Caco-2 (cell line): Measurements from ENCODE around the gene SRGAP3. TPM values are rescaled to one million over a fixed set of nuclear protein-coding genes. Genes with fewer than 3 reads are reported as not detected.

Experiments
- BruUV-seq: library from RNA; stranded (reverse); fragments of 400-500 nt; replicated peaks from 2 replicates; lab custom pipeline; 2021; lab: Mats Ljungman, UMichigan
- CTCF ChIA-PET: fragments of 300-600 bp; sonication (Branson Sonifier 250); formaldehyde crosslinking; loops from one replicate; lab custom pipeline; 2022; ENCODE audit warnings: antibody characterized with exemption; lab: Charles Lee
- POLR2A ChIA-PET: fragments of 300-600 bp; sonication (Branson Sonifier 250); formaldehyde crosslinking; loops from one replicate; lab custom pipeline; 2022; ENCODE audit warnings: antibody characterized with exemption; lab: Charles Lee
- DNase-seq, 2 experiments: peaks; one replicate each; pipeline versions ENCODE4 v3.0.0 to v3.0.0-alpha.2; 2020 to 2022
- H3K27me3 ChIP-seq: replicated peaks from 2 replicates; pipeline ENCODE4 v1.6.0; 2011; ENCODE audit warnings: low read length; ENCODE audit not compliant: control insufficient read depth, insufficient read depth
- H3K36me3 ChIP-seq: 2 replicates; pipeline ENCODE4 v1.5.1; 2011; ENCODE audit warnings: low read length; ENCODE audit not compliant: control insufficient read depth, insufficient read depth
- H3K4me1 ChIP-seq: fragments of 250-450 bp; sonication (Bioruptor Pico); 2 replicates; pipeline ENCODE4 v1.5.1; 2020; ENCODE audit warnings: mild to moderate bottlenecking
- H3K4me3 ChIP-seq: 2 replicates; pipeline ENCODE4 v1.5.1; 2011; ENCODE audit warnings: low read depth, mild to moderate bottlenecking, control low read depth, low read length
- H3K9me3 ChIP-seq: fragments of 250-450 bp; sonication (Bioruptor Pico); 2 replicates; pipeline ENCODE4 v1.5.1; 2020; ENCODE audit warnings: mild to moderate bottlenecking, moderate library complexity
- H3K27ac Mint-ChIP-seq: one replicate; pipeline ENCODE4 v1.8.0; 2022; ENCODE audit warnings: mixed read lengths; ENCODE audit not compliant: unreplicated experiment
- H3K27me3 Mint-ChIP-seq: one replicate; pipeline ENCODE4 v1.8.0; 2022; ENCODE audit warnings: mixed read lengths; ENCODE audit not compliant: insufficient read depth, unreplicated experiment
- H3K36me3 Mint-ChIP-seq: one replicate; pipeline ENCODE4 v1.8.0; 2022; ENCODE audit warnings: mild to moderate bottlenecking, mixed read lengths; ENCODE audit not compliant: insufficient read depth, unreplicated experiment
- H3K4me1 Mint-ChIP-seq: one replicate; pipeline ENCODE4 v1.8.0; 2022; ENCODE audit warnings: low read depth, mixed read lengths; ENCODE audit not compliant: unreplicated experiment
- H3K4me3 Mint-ChIP-seq: one replicate; pipeline ENCODE4 v1.8.0; 2022; ENCODE audit warnings: mild to moderate bottlenecking, moderate library complexity, mixed read lengths; ENCODE audit not compliant: unreplicated experiment
- H3K9me3 Mint-ChIP-seq: one replicate; pipeline ENCODE4 v1.8.0; 2022; ENCODE audit warnings: mixed read lengths; ENCODE audit not compliant: unreplicated experiment
- CTCF ChIP-seq, 2 experiments: fragments of 200-600 bp in 1 of 2; IDR thresholded peaks; 1 replicate in 1 of 2; 2 replicates in 1 of 2; pipeline versions ENCODE4 v1.5.1 to v1.8.0; 2011 to 2022; ENCODE audit warnings: antibody characterized with exemption in 1 of 2, control low read depth in 1 of 2, inconsistent platforms in 1 of 2, low read depth in 1 of 2, low read length in 1 of 2, mild to moderate bottlenecking in 1 of 2, moderate library complexity in 1 of 2; ENCODE audit not compliant: insufficient read depth in 1 of 2, severe bottlenecking in 1 of 2, unreplicated experiment in 1 of 2
- intact Hi-C: fragments of 100-400 bp; cut with micrococcal nuclease; formaldehyde crosslinking; loops from one replicate; pipeline ENCODE4 v1.10.0; 2022; ENCODE audit not compliant: unreplicated experiment
- total RNA-seq: library from RNA; stranded (reverse); gene quantifications from 2 replicates; pipeline ENCODE4 v1.2.3, GENCODE V29; 2022

Gene SRGAP3
- total RNA-seq, 1 experiment from 2014 or later = 1.3 TPM

GRCh38 chr3:9278085-9278484 lies 28.6 kb upstream of the SRGAP3 start:
- no peak for DNase-seq
- H3K4me1 ChIP-seq = no peaks in the 10 kb centered on the region
- ChIA-PET CTCF (no interaction called here), POLR2A (no interaction called here)
- no peaks in the 10 kb centered on the region for H3K27me3 ChIP-seq
- TF ChIP-seq CTCF (IDR thresholded peaks at IDR 0.05; ENCODE audit: insufficient read depth in 1 of 2, low read depth in 1 of 2, low read length in 1 of 2, severe bottlenecking in 1 of 2, unreplicated experiment in 1 of 2) = no peak
- H3K36me3 ChIP-seq = no peaks in the 10 kb centered on the region
- BruUV-seq = no TSS peak
- Mint-ChIP-seq H3K4me1 (no peaks in the 10 kb centered on the region), H3K36me3 (no peaks in the 10 kb centered on the region), H3K4me3 (no peak overlapping the region), H3K27me3 (peaks cover 7% of the 10 kb centered on the region), H3K9me3 (no peaks in the 10 kb centered on the region), H3K27ac (no peak overlapping the region)
- H3K9me3 ChIP-seq = no peaks in the 10 kb centered on the region
- intact Hi-C loops = no loop called here
- H3K4me3 ChIP-seq = no peak overlapping the region

GRCh38 chr3:9276761-9277370 lies 27.4 kb upstream of the SRGAP3 start:
- H3K27me3 Mint-ChIP-seq = peaks cover 7% of the 10 kb centered on the region
- Histone ChIP-seq H3K9me3 (no peaks in the 10 kb centered on the region), H3K27me3 (no peaks in the 10 kb centered on the region), H3K4me3 (no peak overlapping the region), H3K36me3 (no peaks in the 10 kb centered on the region), H3K4me1 (no peaks in the 10 kb centered on the region)
- DNase-seq = no peak
- no peak overlapping the region for H3K4me3 Mint-ChIP-seq
- POLR2A ChIA-PET = no interaction called here
- intact Hi-C loops = no loop called here
- no TSS peak for BruUV-seq
- TF ChIP-seq CTCF (IDR thresholded peaks at IDR 0.05; ENCODE audit: insufficient read depth in 1 of 2, low read depth in 1 of 2, low read length in 1 of 2, severe bottlenecking in 1 of 2, unreplicated experiment in 1 of 2) = no peak
- no peaks in the 10 kb centered on the region for H3K4me1 Mint-ChIP-seq
- no peaks in the 10 kb centered on the region for H3K9me3 Mint-ChIP-seq
- H3K36me3 Mint-ChIP-seq = no peaks in the 10 kb centered on the region
- no peak overlapping the region for H3K27ac Mint-ChIP-seq
- CTCF ChIA-PET = no interaction called here

- Mint-ChIP-seq H3K9me3 (no peaks in the 10 kb centered on the region), H3K4me3 (no peak overlapping the region), H3K4me1 (no peaks in the 10 kb centered on the region), H3K27me3 (peaks cover 14% of the 10 kb centered on the region), H3K27ac (no peak overlapping the region), H3K36me3 (no peaks in the 10 kb centered on the region)
- POLR2A ChIA-PET = no interaction called here
- CTCF ChIA-PET = no interaction called here
- H3K27me3 ChIP-seq = no peaks in the 10 kb centered on the region
- DNase-seq = no peak
- no peaks in the 10 kb centered on the region for H3K36me3 ChIP-seq
- H3K4me1 ChIP-seq = no peaks in the 10 kb centered on the region
- no peaks in the 10 kb centered on the region for H3K9me3 ChIP-seq
- BruUV-seq = no TSS peak
- intact Hi-C loops = no loop called here
- no peak for TF ChIP-seq CTCF (IDR thresholded peaks at IDR 0.05; ENCODE audit: insufficient read depth in 1 of 2, low read depth in 1 of 2, low read length in 1 of 2, severe bottlenecking in 1 of 2, unreplicated experiment in 1 of 2)
- H3K4me3 ChIP-seq = no peak overlapping the region
These were observed 22.5 kb upstream of the SRGAP3 start for GRCh38 chr3:9271903-9272302.
